Adrenal gland (tissue), 5 donors: ENCODE results near the gene DIPK1C.

ENCODE experiments used
- CTCF ChIP-seq, 6 experiments: fragments of 450-650 bp in 4 of 6; fragments of 200-600 bp in 2 of 6; sonication (generic) in 1 of 6; IDR thresholded peaks; 1 replicate in 5 of 6; 2 replicates in 1 of 6; pipeline versions ENCODE4 v1.5.1 to v1.8.0; 2016 to 2021; ENCODE audit warnings: antibody characterized with exemption in 6 of 6, mild to moderate bottlenecking in 2 of 6, moderate library complexity in 1 of 6
- POLR2A ChIP-seq, 2 donors: fragments of 450-650 bp; IDR thresholded peaks; one replicate each; pipeline ENCODE4 v1.6.1; 2017; ENCODE audit warnings: antibody characterized with exemption in 2 of 2, mild to moderate bottlenecking in 2 of 2, moderate library complexity in 1 of 2
- donor health status: DM: no; HTN: no; CAD: no.

GRCh38 chr18:74450626-74451025 lies 6.5 kb downstream of the DIPK1C start:
- TF ChIP-seq CTCF (IDR thresholded peaks at IDR 0.05) (no peak), POLR2A (IDR thresholded peaks at IDR 0.05) (no peak)
